PC-9 (cell line): ENCODE measurements around the gene IFNA13.

Experiments used
- CTCF ChIP-seq: fragments of 200-600 bp; sonication (generic); conservative IDR thresholded peaks from 2 replicates; pipeline ENCODE4 v1.6.1; 2017; ENCODE audit warnings: mixed run types, antibody characterized with exemption, mild to moderate bottlenecking, moderate library complexity
- EZH2 ChIP-seq: fragments of 200-600 bp; sonication (generic); IDR thresholded peaks from 2 replicates; pipeline ENCODE4 v1.8.0; 2017; ENCODE audit warnings: antibody characterized with exemption, low read depth

- TF ChIP-seq CTCF (peak; percentile 79), EZH2 (no peak)
Observed at GRCh38 chr9:21395778-21396717, 28.2 kb upstream of the IFNA13 start.
